CD4-positive, alpha-beta T cell (primary cell): ENCODE results near the gene OPCML. TPM values are rescaled to one million over a fixed set of nuclear protein-coding genes. Genes with fewer than 3 reads are reported as not detected.

Source experiments
- ATAC-seq: fragments of 200-7000 bp; cut with Tn5 transposase; one replicate; pipeline ENCODE4 v1.10.0; 2022; ENCODE audit warnings: mild to moderate bottlenecking; ENCODE audit not compliant: poor library complexity
- CTCF ChIA-PET: fragments of 350-600 bp; sonication (Branson Sonifier 250); formaldehyde crosslinking; loops from one replicate; lab custom pipeline; 2021; ENCODE audit warnings: antibody characterized with exemption, inconsistent platforms; lab: Charles Lee
- POLR2A ChIA-PET: fragments of 350-600 bp; sonication (Branson Sonifier 250); formaldehyde crosslinking; loops from one replicate; lab custom pipeline; 2021; ENCODE audit warnings: antibody characterized with exemption, inconsistent platforms; lab: Charles Lee
- DNase-seq, 14 experiments: peaks; one replicate each; pipeline ENCODE4 v3.0.0-alpha.2; 2013 to 2020; ENCODE audit warnings: mixed read lengths in 2 of 14
- H3K27ac ChIP-seq, 2 donors: one replicate each; pipeline versions ENCODE4 v1.5.1 to v1.7.0; 2013; ENCODE audit warnings: low read length in 2 of 2, low read depth in 1 of 2, mild to moderate bottlenecking in 1 of 2
- H3K27me3 ChIP-seq, 2 experiments: 1 replicate in 1 of 2; 2 replicates in 1 of 2; pipeline versions ENCODE4 v1.6.1 to v1.7.0; 2013; ENCODE audit warnings: low read length in 2 of 2, control low read depth in 1 of 2, mild to moderate bottlenecking in 1 of 2, moderate library complexity in 1 of 2; ENCODE audit not compliant: insufficient read depth in 2 of 2, control insufficient read depth in 1 of 2
- H3K36me3 ChIP-seq: one replicate; pipeline ENCODE4 v1.6.1; 2013; ENCODE audit warnings: low read length, control low read depth; ENCODE audit not compliant: insufficient read depth
- H3K4me1 ChIP-seq: one replicate; pipeline ENCODE4 v1.6.1; 2013; ENCODE audit warnings: low read length, control low read depth; ENCODE audit not compliant: insufficient read depth
- H3K4me3 ChIP-seq: one replicate; pipeline ENCODE4 v1.5.1; 2013; ENCODE audit warnings: mild to moderate bottlenecking, low read length, moderate library complexity
- H3K9me3 ChIP-seq, 2 experiments: 1 replicate in 1 of 2; 2 replicates in 1 of 2; pipeline versions ENCODE4 v1.6.1 to v1.7.0; 2013; ENCODE audit warnings: low read length in 2 of 2, mild to moderate bottlenecking in 2 of 2, control low read depth in 1 of 2, moderate library complexity in 1 of 2; ENCODE audit not compliant: control insufficient read depth in 1 of 2, insufficient read depth in 1 of 2
- H3K27ac Mint-ChIP-seq: one replicate; pipeline ENCODE4 v1.8.0; 2020; ENCODE audit warnings: mixed read lengths
- H3K27me3 Mint-ChIP-seq: one replicate; pipeline ENCODE4 v1.8.0; 2021; ENCODE audit warnings: mixed read lengths
- H3K36me3 Mint-ChIP-seq: one replicate; pipeline ENCODE4 v1.8.0; 2021; ENCODE audit warnings: low read depth, mixed read lengths
- H3K4me1 Mint-ChIP-seq: one replicate; pipeline ENCODE4 v1.8.0; 2021; ENCODE audit warnings: low read depth, mixed read lengths
- H3K4me3 Mint-ChIP-seq: one replicate; pipeline ENCODE4 v1.8.0; 2020; ENCODE audit warnings: mild to moderate bottlenecking, mixed read lengths
- H3K9me3 Mint-ChIP-seq: one replicate; pipeline ENCODE4 v1.8.0; 2020; ENCODE audit warnings: mixed read lengths
- CTCF ChIP-seq: fragments of 200-600 bp; IDR thresholded peaks from one replicate; pipeline ENCODE4 v1.8.0; 2022; ENCODE audit warnings: antibody characterized with exemption, mild to moderate bottlenecking
- intact Hi-C, 2 experiments: fragments of 100-400 bp; cut with DNase I in 1 of 2; cut with micrococcal nuclease in 1 of 2; formaldehyde crosslinking; loops; one replicate each; pipeline versions ENCODE4 v1.15.1 to v1.9.0; 2023 to 2025; cut with DNase I, micrococcal nuclease
- polyA plus RNA-seq, 2 donors: library from polyadenylated mRNA; unstranded; fragments of 120-200 nt; gene quantifications; one replicate each; pipeline ENCODE4 v1.2.1, GENCODE V29; 2013
- total RNA-seq, 174 experiments: library from RNA in 2 of 174; stranded (reverse) in 2 of 174; gene quantifications; one replicate each; pipeline ENCODE4 v1.2.3 and lab custom pipeline; 2021 to 2026

The OPCML gene
- total RNA-seq: not detected
- not detected for polyA plus RNA-seq (2013, experiment 1 of 2)
- polyA plus RNA-seq (2013, experiment 2 of 2): 0.03 TPM
- total RNA-seq (lab: John Stamatoyannopoulos, UW): 0 to 0.19 (median 0) reads per million in 172 experiments

- Mint-ChIP-seq H3K36me3 (no peaks in the 10 kb centered on the region), H3K4me3 (no peak within 1 kb of the TSS), H3K4me1 (no peaks in the 10 kb centered on the region), H3K27me3 (peaks cover 46% of the 10 kb centered on the region), H3K27ac (no peak within 1 kb of the TSS), H3K9me3 (no peaks in the 10 kb centered on the region)
- DNase-seq (no peak), ATAC-seq (no peak)
- CTCF ChIA-PET: no interaction called here
- H3K9me3 ChIP-seq: peaks cover 0 to 12% of the 10 kb centered on the region in 2 experiments
- no peaks in the 10 kb centered on the region for H3K36me3 ChIP-seq
- intact Hi-C loops: no loop called here
- POLR2A ChIA-PET: no interaction called here
- H3K4me3 ChIP-seq: no peak within 1 kb of the TSS
- no peaks in the 10 kb centered on the region for H3K4me1 ChIP-seq
- TF ChIP-seq CTCF: no peak
- no peak within 1 kb of the TSS for H3K27ac ChIP-seq
- peaks cover 11 to 41% of the 10 kb centered on the region in 2 experiments for H3K27me3 ChIP-seq
These were observed at the start of gene OPCML for GRCh38 chr11:133531971-133532651. OPCML (minus strand) TSS chr11:133532501.

GRCh38 chr11:133581091-133581490 lies 48.8 kb upstream of the OPCML start:
- no peak overlapping the region for H3K27ac Mint-ChIP-seq
- H3K4me3 Mint-ChIP-seq: no peak overlapping the region
- Histone ChIP-seq H3K36me3 (no peaks in the 10 kb centered on the region), H3K9me3 (peaks cover 0 to 25% of the 10 kb centered on the region in 2 experiments), H3K27me3 (no peaks in the 10 kb centered on the region), H3K4me1 (no peaks in the 10 kb centered on the region), H3K27ac (no peak overlapping the region), H3K4me3 (no peak overlapping the region)
- H3K36me3 Mint-ChIP-seq: no peaks in the 10 kb centered on the region
- POLR2A ChIA-PET: no interaction called here
- no peaks in the 10 kb centered on the region for H3K27me3 Mint-ChIP-seq
- CTCF ChIA-PET: no interaction called here
- no peak for TF ChIP-seq CTCF
- DNase-seq (no peak), ATAC-seq (no peak)
- no peaks in the 10 kb centered on the region for H3K4me1 Mint-ChIP-seq
- peaks cover 4% of the 10 kb centered on the region for H3K9me3 Mint-ChIP-seq
- intact Hi-C loops: no loop called here

- no peaks in the 10 kb centered on the region for H3K36me3 ChIP-seq
- Mint-ChIP-seq H3K4me3 (no peak overlapping the region), H3K36me3 (no peaks in the 10 kb centered on the region), H3K9me3 (no peaks in the 10 kb centered on the region), H3K27me3 (no peaks in the 10 kb centered on the region), H3K4me1 (no peaks in the 10 kb centered on the region), H3K27ac (no peak overlapping the region)
- peaks cover 0 to 29% of the 10 kb centered on the region in 2 experiments for H3K9me3 ChIP-seq
- no peaks in the 10 kb centered on the region for H3K27me3 ChIP-seq
- ChIA-PET CTCF (no interaction called here), POLR2A (no interaction called here)
- TF ChIP-seq CTCF: no peak
- DNase-seq (no peak), ATAC-seq (no peak)
- intact Hi-C loops: no loop called here
- H3K4me1 ChIP-seq: no peaks in the 10 kb centered on the region
- no peak overlapping the region for H3K27ac ChIP-seq
- H3K4me3 ChIP-seq: no peak overlapping the region
These were observed 47.1 kb upstream of the OPCML start for GRCh38 chr11:133579165-133580031.
